Trophoblast cell (in vitro differentiated cells and primary cell): Measurements from ENCODE around the gene EPB41L1.
A peak's percentile ranks its signal among the peaks of the same experiment; 100 is the strongest.

Experiments
- DNase-seq, 2 donors: peaks; one replicate each; pipeline ENCODE4 v3.0.0-alpha.2; 2016
- H2AFZ ChIP-seq: 2 replicates; pipeline ENCODE4 v1.6.1; 2013; ENCODE audit warnings: low read length, moderate library complexity, mild to moderate bottlenecking; ENCODE audit not compliant: insufficient read depth, poor library complexity
- H2AK5ac ChIP-seq: 2 replicates; pipeline ENCODE4 v1.6.1; 2013; ENCODE audit warnings: mild to moderate bottlenecking, low read length
- H2BK120ac ChIP-seq: 2 replicates; pipeline ENCODE4 v1.6.1; 2013; ENCODE audit warnings: low read length, mild to moderate bottlenecking, moderate library complexity; ENCODE audit not compliant: insufficient read depth, poor library complexity
- H2BK12ac ChIP-seq: 2 replicates; pipeline ENCODE4 v1.6.1; 2013; ENCODE audit warnings: mild to moderate bottlenecking, low read length, moderate library complexity
- H2BK5ac ChIP-seq: 2 replicates; pipeline ENCODE4 v1.6.1; 2013; ENCODE audit warnings: low read length, low read depth, moderate library complexity, mild to moderate bottlenecking; ENCODE audit not compliant: poor library complexity
- H3K14ac ChIP-seq: 2 replicates; pipeline ENCODE4 v1.6.1; 2013; ENCODE audit warnings: mild to moderate bottlenecking, low read length
- H3K18ac ChIP-seq: 2 replicates; pipeline ENCODE4 v1.6.1; 2013; ENCODE audit warnings: mild to moderate bottlenecking, low read length
- H3K23ac ChIP-seq: 2 replicates; pipeline ENCODE4 v1.6.1; 2013; ENCODE audit warnings: low read length
- H3K27ac ChIP-seq: 2 replicates; pipeline ENCODE4 v1.5.1; 2013; ENCODE audit warnings: low read depth, mild to moderate bottlenecking, inconsistent platforms, low read length, moderate library complexity
- H3K27me3 ChIP-seq: 2 replicates; pipeline ENCODE4 v1.6.1; 2013; ENCODE audit warnings: inconsistent platforms, mild to moderate bottlenecking, low read length, moderate library complexity; ENCODE audit not compliant: insufficient read depth
- H3K36me3 ChIP-seq, 2 experiments: 1 replicate in 1 of 2; 2 replicates in 1 of 2; pipeline ENCODE4 v1.6.1; 2013; ENCODE audit warnings: low read length in 2 of 2, mild to moderate bottlenecking in 2 of 2, moderate library complexity in 1 of 2; ENCODE audit not compliant: insufficient read depth in 2 of 2, control insufficient read depth in 1 of 2
- H3K4ac ChIP-seq: 2 replicates; pipeline ENCODE4 v1.6.1; 2013; ENCODE audit warnings: low read depth, mild to moderate bottlenecking, low read length, moderate library complexity
- H3K4me1 ChIP-seq, 2 experiments: 1 replicate in 1 of 2; 2 replicates in 1 of 2; pipeline ENCODE4 v1.6.1; 2013; ENCODE audit warnings: low read length in 2 of 2, mild to moderate bottlenecking in 2 of 2, moderate library complexity in 1 of 2; ENCODE audit not compliant: insufficient read depth in 2 of 2, control insufficient read depth in 1 of 2
- H3K4me2 ChIP-seq: 2 replicates; pipeline ENCODE4 v1.6.1; 2013; ENCODE audit warnings: inconsistent platforms, mild to moderate bottlenecking, low read length, moderate library complexity
- H3K4me3 ChIP-seq: 2 replicates; pipeline ENCODE4 v1.5.1; 2013; ENCODE audit warnings: mild to moderate bottlenecking, low read depth, low read length, inconsistent platforms
- H3K79me1 ChIP-seq: one replicate; pipeline ENCODE4 v1.6.1; 2013; ENCODE audit warnings: low read length
- H3K79me2 ChIP-seq: 2 replicates; pipeline ENCODE4 v1.6.1; 2013; ENCODE audit warnings: low read length, mild to moderate bottlenecking; ENCODE audit not compliant: control insufficient read depth, insufficient read depth, poor library complexity
- H3K9ac ChIP-seq: 2 replicates; pipeline ENCODE4 v1.6.1; 2013; ENCODE audit warnings: mild to moderate bottlenecking, low read length
- H3K9me3 ChIP-seq: 2 replicates; pipeline ENCODE4 v1.6.1; 2013; ENCODE audit warnings: low read depth, mild to moderate bottlenecking, control low read depth, inconsistent platforms, low read length; ENCODE audit not compliant: insufficient read depth
- H4K12ac ChIP-seq: 2 replicates; pipeline ENCODE4 v1.6.1; 2013; ENCODE audit warnings: low read depth, mild to moderate bottlenecking, low read length, moderate library complexity
- H4K8ac ChIP-seq: 2 replicates; pipeline ENCODE4 v1.6.1; 2013; ENCODE audit warnings: low read depth, mild to moderate bottlenecking, low read length, moderate library complexity
- H4K91ac ChIP-seq: one replicate; pipeline ENCODE4 v1.6.1; 2013; ENCODE audit warnings: low read depth, mild to moderate bottlenecking, low read length, moderate library complexity
- WGBS: extraction: QIAGEN DNeasy Blood & Tissue Kit; methylation state at CpG from one replicate; pipeline ENCODE4 v1.1.7; 2013; ENCODE audit warnings: missing lambda C conversion rate; ENCODE audit not compliant: insufficient read length, insufficient coverage; ENCODE audit errors: extremely low coverage; 5-methylcytosine and 5-hydroxymethylcytosine counted together

EPB41L1 gene

GRCh38 chr20:36215778-36216177 is 61.2 kb downstream of the EPB41L1 start:
- no peak overlapping the region for H2BK120ac ChIP-seq
- H3K79me2 ChIP-seq, result no peaks in the 10 kb centered on the region
- H3K9ac ChIP-seq, result no peak overlapping the region
- no peak overlapping the region for H3K18ac ChIP-seq
- H3K27ac ChIP-seq, result no peak overlapping the region
- H3K4me1 ChIP-seq, result no peaks in the 10 kb centered on the region
- no peak overlapping the region for H2AFZ ChIP-seq
- no peak overlapping the region for H3K14ac ChIP-seq
- no peak overlapping the region for H4K8ac ChIP-seq
- H3K36me3 ChIP-seq, result no peaks in the 10 kb centered on the region
- no peak overlapping the region for H4K12ac ChIP-seq
- no peak overlapping the region for H2AK5ac ChIP-seq
- no peak overlapping the region for H3K4me2 ChIP-seq
- H2BK5ac ChIP-seq, result no peak overlapping the region
- no peaks in the 10 kb centered on the region for H3K27me3 ChIP-seq
- WGBS, result no CpG with 5 or more reads among the region's 4 CpGs
- peaks cover 2% of the 10 kb centered on the region for H3K9me3 ChIP-seq
- no peak overlapping the region for H3K23ac ChIP-seq
- DNase-seq, result no peak
- no peak overlapping the region for H3K4me3 ChIP-seq
- H4K91ac ChIP-seq, result no peak overlapping the region
- H3K4ac ChIP-seq, result no peak overlapping the region
- no peaks in the 10 kb centered on the region for H3K79me1 ChIP-seq
- no peak overlapping the region for H2BK12ac ChIP-seq

- H2AFZ ChIP-seq, result no peak overlapping the region
- H3K4me3 ChIP-seq, result no peak overlapping the region
- no CpG with 5 or more reads among the region's 7 CpGs for WGBS
- no peak overlapping the region for H4K91ac ChIP-seq
- H3K4me2 ChIP-seq, result no peak overlapping the region
- H3K9ac ChIP-seq, result no peak overlapping the region
- no peak overlapping the region for H4K12ac ChIP-seq
- no peak overlapping the region for H2BK12ac ChIP-seq
- no peak for DNase-seq
- H3K79me1 ChIP-seq, result no peaks in the 10 kb centered on the region
- no peaks in the 10 kb centered on the region for H3K79me2 ChIP-seq
- no peak overlapping the region for H2AK5ac ChIP-seq
- no peaks in the 10 kb centered on the region for H3K4me1 ChIP-seq
- H3K23ac ChIP-seq, result no peak overlapping the region
- no peak overlapping the region for H3K14ac ChIP-seq
- no peaks in the 10 kb centered on the region for H3K27me3 ChIP-seq
- no peak overlapping the region for H4K8ac ChIP-seq
- H2BK5ac ChIP-seq, result no peak overlapping the region
- no peak overlapping the region for H2BK120ac ChIP-seq
- no peak overlapping the region for H3K18ac ChIP-seq
- no peak overlapping the region for H3K4ac ChIP-seq
- no peak overlapping the region for H3K27ac ChIP-seq
- H3K9me3 ChIP-seq, result peaks cover 2% of the 10 kb centered on the region
- no peaks in the 10 kb centered on the region for H3K36me3 ChIP-seq
Measured at GRCh38 chr20:36216314-36217025, 61.9 kb downstream of the EPB41L1 start.

GRCh38 chr20:36217226-36217625 is 62.7 kb downstream of the EPB41L1 start:
- Histone ChIP-seq H3K79me2 (no peaks in the 10 kb centered on the region), H3K9me3 (peaks cover 2% of the 10 kb centered on the region), H3K4me2 (no peak overlapping the region), H3K4me3 (no peak overlapping the region), H3K4me1 (no peaks in the 10 kb centered on the region), H2BK12ac (no peak overlapping the region), H3K79me1 (no peaks in the 10 kb centered on the region), H4K91ac (no peak overlapping the region), H2BK120ac (no peak overlapping the region), H3K18ac (no peak overlapping the region), H3K36me3 (no peaks in the 10 kb centered on the region), H4K8ac (no peak overlapping the region), H3K14ac (no peak overlapping the region), H2AFZ (no peak overlapping the region), H3K27ac (no peak overlapping the region), H3K27me3 (no peaks in the 10 kb centered on the region), H3K23ac (no peak overlapping the region), H4K12ac (no peak overlapping the region), H3K4ac (no peak overlapping the region), H2AK5ac (no peak overlapping the region), H3K9ac (no peak overlapping the region), H2BK5ac (no peak overlapping the region)
- WGBS, result no CpG with 5 or more reads among the region's 4 CpGs
- peak in 1 of 2 donors; percentile 24 for DNase-seq

- WGBS, result no CpG with 5 or more reads among the region's 16 CpGs
Measured at GRCh38 chr20:36218380-36219064, 64.0 kb downstream of the EPB41L1 start.

More at GRCh38 chr20:36218380-36219064, 64.0 kb downstream of the EPB41L1 start:
- H3K4ac ChIP-seq, result no peak overlapping the region
- no peak overlapping the region for H2BK5ac ChIP-seq
- H3K79me2 ChIP-seq, result no peaks in the 10 kb centered on the region
- no peaks in the 10 kb centered on the region for H3K36me3 ChIP-seq
- no peak for DNase-seq
- H3K27me3 ChIP-seq, result no peaks in the 10 kb centered on the region
- no peaks in the 10 kb centered on the region for H3K79me1 ChIP-seq
- H3K4me2 ChIP-seq, result no peak overlapping the region
- H3K18ac ChIP-seq, result no peak overlapping the region
- H4K91ac ChIP-seq, result no peak overlapping the region
- H2AFZ ChIP-seq, result no peak overlapping the region
- no peak overlapping the region for H2BK120ac ChIP-seq
- H4K12ac ChIP-seq, result no peak overlapping the region
- H3K14ac ChIP-seq, result no peak overlapping the region
- no peak overlapping the region for H2BK12ac ChIP-seq
- H3K4me1 ChIP-seq, result no peaks in the 10 kb centered on the region
- no peak overlapping the region for H3K23ac ChIP-seq
- no peak overlapping the region for H3K4me3 ChIP-seq
- peaks cover 2% of the 10 kb centered on the region for H3K9me3 ChIP-seq
- no peak overlapping the region for H3K9ac ChIP-seq
- no peak overlapping the region for H3K27ac ChIP-seq
- no peak overlapping the region for H2AK5ac ChIP-seq
- no peak overlapping the region for H4K8ac ChIP-seq
